Activated CD4-positive, alpha-beta T cell treated with anti-CD3 and anti-CD28 coated beads, Interleukin-2, Interleukin-6, amounts not matched to agents 100 ng/mL and 50 ng/mL, durations not matched to agents 16 hours and 8 hours (primary cell): ENCODE measurements around the gene SYTL3.
"Not testable (repeated sequence)": the region's sequence is repeated elsewhere in the genome, so short reads cannot be mapped to it uniquely, and the experiment has no call there.

Experiments
- DNase-seq: peaks from one replicate; pipeline ENCODE4 v3.0.0-alpha.2; 2020

The SYTL3 gene

DNA sequence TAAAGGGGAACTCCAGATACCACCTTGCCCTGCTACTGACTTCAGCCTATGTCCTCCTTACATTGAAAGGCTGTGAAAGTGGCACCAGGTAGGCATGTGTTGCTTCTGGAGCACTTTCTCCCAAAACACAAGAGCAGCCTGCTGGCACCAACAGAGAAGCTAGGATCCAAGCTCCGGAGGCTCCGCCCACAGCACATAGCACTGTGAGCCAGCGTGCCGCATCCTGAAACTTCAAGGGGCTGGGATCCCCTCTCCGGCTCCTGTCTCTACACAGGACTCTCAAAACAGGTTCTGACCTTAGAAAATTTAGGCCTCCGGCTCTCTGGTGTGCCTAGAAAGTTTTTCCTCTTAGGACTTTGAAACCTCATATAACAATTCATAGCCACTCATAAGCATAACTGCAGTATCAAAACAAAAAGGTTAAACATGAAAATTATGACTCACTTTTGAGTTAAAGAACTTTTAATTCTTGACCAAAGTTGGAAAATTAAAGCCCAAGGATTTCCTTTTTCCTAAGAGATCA, 128.2 kb downstream of the SYTL3 start:
- DNase-seq, result no peak

GRCh38 chr6:158780246-158780884, 130.5 kb downstream of the SYTL3 start:
- no peak for DNase-seq

DNA sequence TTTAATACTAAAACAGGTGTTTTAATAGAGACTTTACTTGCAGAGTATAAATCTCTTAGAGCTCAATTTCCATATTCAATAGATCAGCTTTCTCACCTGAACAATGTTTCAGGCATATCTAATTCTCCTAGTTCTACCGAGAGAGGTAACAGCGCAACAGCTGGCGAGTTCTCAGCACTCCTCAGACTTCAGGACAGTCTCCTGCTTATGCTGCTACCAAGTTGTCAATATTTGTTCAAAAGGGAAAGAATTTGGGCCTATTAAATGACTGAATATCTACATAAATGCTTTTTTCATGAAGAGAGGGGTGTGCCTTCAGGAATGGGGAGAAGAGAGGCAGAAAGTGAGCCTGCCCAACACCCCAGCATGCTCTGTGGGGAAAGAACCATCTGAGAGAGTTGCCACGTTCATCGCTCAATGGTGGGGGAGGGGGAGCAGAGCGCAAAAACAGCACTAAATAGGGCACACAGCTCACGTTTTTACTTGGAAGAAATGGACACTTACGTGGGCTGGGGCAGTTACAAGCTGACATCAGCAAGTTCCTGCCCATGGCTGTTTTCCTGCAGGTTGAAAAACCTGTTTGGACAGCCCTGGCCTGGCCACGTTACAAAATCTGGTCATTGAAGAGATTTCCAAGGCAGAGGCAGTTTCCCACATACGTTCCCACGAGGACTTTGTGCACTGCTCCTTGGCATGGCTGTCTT, 131.3 kb downstream of the SYTL3 start:
- no peak for DNase-seq

- no peak for DNase-seq
Observed at GRCh38 chr6:158781692-158782373, 132.0 kb downstream of the SYTL3 start.

DNA sequence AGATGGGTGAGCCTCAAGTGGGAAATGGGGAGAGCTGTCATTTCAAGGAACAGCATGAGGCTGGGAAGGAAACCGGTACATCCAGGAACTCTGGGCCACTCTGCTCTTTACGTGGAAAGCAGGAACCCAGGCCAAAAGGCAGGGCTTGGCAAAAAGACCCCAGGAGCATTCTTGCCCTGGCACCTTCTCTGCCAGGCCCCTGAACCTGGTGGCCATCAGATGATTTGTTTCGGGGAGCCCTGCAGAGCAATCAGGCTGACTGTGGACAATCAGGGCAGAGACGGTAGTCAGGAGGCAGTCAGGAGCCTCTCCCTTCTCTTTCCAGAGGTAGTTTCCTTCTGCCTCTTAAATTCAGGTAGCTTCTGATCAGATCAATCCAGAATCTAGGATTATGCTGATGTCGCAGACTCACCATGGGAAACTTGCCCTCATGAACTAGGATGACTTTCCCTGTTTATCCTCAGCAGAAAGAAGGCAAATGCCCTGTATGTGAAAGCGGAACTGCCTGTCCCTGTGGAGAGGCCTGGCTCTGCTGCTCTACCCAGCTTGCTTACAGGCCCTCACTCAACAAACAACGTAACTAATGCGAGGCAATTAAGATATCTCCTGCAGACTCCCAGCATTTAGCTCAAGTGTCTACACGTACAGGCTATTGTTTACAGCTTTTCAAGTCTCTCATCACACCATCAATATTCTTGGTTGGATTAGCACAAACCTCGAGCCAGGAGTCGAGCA, 132.7 kb downstream of the SYTL3 start:
- DNase-seq, result no peak

GRCh38 chr6:158783167-158783450, 133.3 kb downstream of the SYTL3 start:
- DNase-seq, result no peak

- DNase-seq, result no peak
Observed at GRCh38 chr6:158783851-158784250, 134.0 kb downstream of the SYTL3 start.

- no peak for DNase-seq
Observed at GRCh38 chr6:158784505-158784904, 134.7 kb downstream of the SYTL3 start.

GRCh38 chr6:158785036-158785435, 135.2 kb downstream of the SYTL3 start:
- DNase-seq, result no peak

- no peak for DNase-seq
Observed at GRCh38 chr6:158786645-158787304, 136.9 kb downstream of the SYTL3 start.

GRCh38 chr6:158787395-158787794, 137.5 kb downstream of the SYTL3 start:
- DNase-seq, result no peak

DNA sequence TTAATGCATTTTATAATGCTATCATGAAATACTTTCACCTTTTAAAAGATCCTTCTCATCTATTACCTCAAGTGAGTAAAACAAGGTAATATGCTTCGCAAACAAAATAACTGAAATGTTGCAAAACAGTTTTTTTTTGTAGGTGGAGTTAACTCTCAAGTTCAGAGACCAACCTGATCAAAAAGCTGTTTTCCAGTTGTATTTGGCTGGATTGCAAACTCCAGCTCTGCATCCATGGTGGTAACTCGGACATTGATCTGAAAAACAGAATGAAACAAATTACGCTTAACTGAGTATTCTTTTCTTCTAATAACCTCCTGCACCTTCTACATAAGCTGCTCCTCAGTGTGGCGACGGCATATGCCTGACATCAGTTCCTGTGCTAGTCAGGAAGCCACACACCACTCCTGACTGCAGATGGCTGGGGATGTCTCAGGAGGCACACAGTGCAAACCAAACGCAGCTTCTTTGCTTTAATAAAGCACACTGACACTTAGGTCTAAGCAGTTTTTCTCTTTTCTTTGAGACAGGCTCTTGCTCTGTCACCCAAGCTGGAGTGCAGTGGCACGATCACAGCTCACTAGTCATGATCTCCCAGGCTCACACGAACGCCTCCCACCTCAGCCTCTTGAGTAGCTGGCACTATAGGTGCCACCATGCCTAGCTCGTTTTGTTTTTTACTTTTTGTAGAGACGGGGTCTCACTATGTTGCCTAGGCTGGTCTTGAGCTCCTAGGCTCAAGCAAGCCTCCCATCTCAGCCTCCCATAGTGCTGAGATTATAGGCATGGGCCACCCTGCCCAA, 139.5 kb downstream of the SYTL3 start:
- DNase-seq, result peak; percentile 57

DNA sequence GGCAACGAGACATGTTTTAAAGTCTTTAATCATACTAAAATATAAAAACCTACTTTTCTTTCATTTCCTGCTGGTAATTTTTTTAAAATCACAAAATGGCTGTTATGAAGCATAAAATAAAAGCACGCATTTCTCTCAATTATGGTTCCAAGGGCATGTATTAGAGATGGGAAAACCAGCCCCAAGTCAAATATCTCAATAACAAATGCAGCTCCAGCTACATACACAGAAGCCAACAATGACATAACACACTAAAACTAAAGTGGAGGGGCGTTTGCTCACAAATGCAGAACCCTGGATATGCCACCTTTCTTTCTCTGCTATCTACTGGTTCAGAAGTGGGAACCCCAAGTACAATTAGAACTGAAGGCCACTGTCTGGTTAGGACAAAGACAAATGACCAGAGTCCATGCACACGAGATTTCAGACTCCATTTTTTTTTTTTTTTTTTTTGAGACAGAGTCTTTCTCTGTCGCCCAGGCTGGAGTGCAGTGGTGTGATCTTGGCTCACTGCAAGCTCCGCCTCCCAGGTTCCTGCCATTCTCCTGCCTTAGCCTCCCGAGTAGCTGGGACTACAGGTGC, 141.5 kb downstream of the SYTL3 start:
- no peak for DNase-seq

GRCh38 chr6:158792505-158792904, 142.7 kb downstream of the SYTL3 start:
- not testable (repeated sequence) for DNase-seq

- peak; percentile 58 for DNase-seq
Observed at GRCh38 chr6:158793432-158793831, 143.6 kb downstream of the SYTL3 start.

DNA sequence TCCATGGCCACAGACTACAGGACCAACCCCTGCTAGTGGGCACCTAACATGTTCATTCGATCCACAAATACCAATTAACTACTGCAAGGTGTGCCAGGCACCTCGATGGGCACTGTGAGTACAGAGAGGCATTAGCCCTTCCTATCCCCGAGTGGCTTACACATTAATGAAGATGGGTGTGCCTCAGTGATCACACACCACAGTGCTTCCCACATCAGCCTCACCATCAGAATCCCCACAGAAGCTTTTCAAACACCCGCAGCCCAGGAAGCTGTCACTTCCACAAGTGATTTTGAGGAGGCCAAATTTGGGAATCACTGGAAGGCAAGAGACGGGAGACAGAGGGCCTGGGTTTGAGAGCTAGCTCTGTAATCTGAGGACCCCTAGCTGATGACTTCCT, 145.7 kb downstream of the SYTL3 start:
- no peak for DNase-seq

- no peak for DNase-seq
Observed at GRCh38 chr6:158796353-158796752, 146.5 kb downstream of the SYTL3 start.

- no peak for DNase-seq
Observed at GRCh38 chr6:158797331-158798310, 147.8 kb downstream of the SYTL3 start.

- DNase-seq, result no peak
Observed at GRCh38 chr6:158798311-158798710, 148.5 kb downstream of the SYTL3 start.

- DNase-seq, result no peak
Observed at GRCh38 chr6:158799051-158799792, 149.4 kb downstream of the SYTL3 start.
